GM12801 (cell line): ENCODE measurements around the gene LRGUK.

ENCODE experiments used
- CTCF ChIP-seq: IDR thresholded peaks from one replicate; pipeline ENCODE4 v1.5.1; 2011; ENCODE audit warnings: control low read depth; ENCODE audit not compliant: insufficient read length; ENCODE audit errors: extremely low read depth

The LRGUK gene

GRCh38 chr7:134129856-134130523 is 2.9 kb downstream of the LRGUK start:
- TF ChIP-seq CTCF: no peak

- no peak for TF ChIP-seq CTCF
These were observed 6.9 kb downstream of the LRGUK start for GRCh38 chr7:134134004-134134403.

- TF ChIP-seq CTCF: no peak
These were observed 14.0 kb downstream of the LRGUK start for GRCh38 chr7:134140889-134141867.

GRCh38 chr7:134141868-134142264 is 14.7 kb downstream of the LRGUK start:
- TF ChIP-seq CTCF: no peak

- TF ChIP-seq CTCF: no peak
These were observed 26.5 kb downstream of the LRGUK start for GRCh38 chr7:134153493-134154136.

GRCh38 chr7:134154581-134155130 is 27.5 kb downstream of the LRGUK start:
- TF ChIP-seq CTCF: no peak

- no peak for TF ChIP-seq CTCF
These were observed 28.1 kb downstream of the LRGUK start for GRCh38 chr7:134155206-134155605.
